SK-N-DZ (cell line): ENCODE measurements around the gene SDCCAG8.
"Not testable (repeated sequence)": the region's sequence is repeated elsewhere in the genome, so short reads cannot be mapped to it uniquely, and the experiment has no call there.

Source experiments
- DNase-seq: peaks from one replicate; pipeline ENCODE4 v3.0.0-alpha.2; 2015; ENCODE audit warnings: low spot score

The SDCCAG8 gene

GRCh38 chr1:243332440-243332839, 76.6 kb downstream of the SDCCAG8 start:
- DNase-seq, result no peak

- DNase-seq, result no peak
These were observed 79.5 kb downstream of the SDCCAG8 start for GRCh38 chr1:243335292-243335691.

DNA sequence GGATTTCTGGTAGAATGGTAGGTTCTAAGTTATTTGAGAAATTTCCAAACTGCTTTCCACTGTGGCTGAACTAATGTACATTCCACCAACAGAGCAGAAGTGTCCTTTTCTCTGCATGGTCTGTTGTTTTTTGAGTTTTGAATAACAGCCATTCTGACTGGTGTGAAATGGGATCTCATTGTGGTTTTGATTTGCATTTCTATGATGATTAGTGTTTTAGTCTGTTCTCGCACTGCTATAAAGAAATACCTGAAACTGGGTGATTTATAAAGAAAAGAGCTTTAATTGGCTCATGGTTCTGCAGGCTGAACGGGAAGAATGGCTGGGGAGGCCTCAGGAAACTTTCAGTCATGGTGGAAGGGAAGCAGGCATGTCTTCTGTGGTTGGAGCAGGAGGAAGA, 80.3 kb downstream of the SDCCAG8 start:
- no peak for DNase-seq

DNA sequence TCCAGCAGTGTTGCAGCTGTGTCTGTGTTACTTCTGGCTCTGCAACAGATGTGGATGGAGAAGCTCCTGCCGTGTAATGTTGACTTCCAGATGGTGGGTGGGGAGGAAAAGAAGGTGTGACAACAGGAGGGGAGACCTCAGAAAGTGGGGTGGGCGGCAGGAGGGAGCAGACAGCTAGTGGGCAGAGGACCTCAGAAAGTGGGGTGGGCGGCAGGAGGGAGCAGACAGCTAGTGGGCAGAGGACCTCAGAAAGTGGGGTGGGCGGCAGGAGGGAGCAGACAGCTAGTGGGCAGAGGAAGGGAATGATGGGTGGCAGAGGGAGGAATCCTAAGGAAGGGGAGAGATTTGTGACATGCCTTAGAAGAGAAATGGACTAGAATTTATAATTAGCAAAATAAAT, 83.0 kb downstream of the SDCCAG8 start:
- not testable (repeated sequence) for DNase-seq

GRCh38 chr1:243341074-243341473, 85.2 kb downstream of the SDCCAG8 start:
- DNase-seq, result no peak

GRCh38 chr1:243343970-243344937, 88.4 kb downstream of the SDCCAG8 start:
- peak; percentile 46 for DNase-seq

GRCh38 chr1:243345205-243345604, 89.4 kb downstream of the SDCCAG8 start:
- DNase-seq, result no peak

GRCh38 chr1:243346016-243346415, 90.2 kb downstream of the SDCCAG8 start:
- DNase-seq, result no peak

DNA sequence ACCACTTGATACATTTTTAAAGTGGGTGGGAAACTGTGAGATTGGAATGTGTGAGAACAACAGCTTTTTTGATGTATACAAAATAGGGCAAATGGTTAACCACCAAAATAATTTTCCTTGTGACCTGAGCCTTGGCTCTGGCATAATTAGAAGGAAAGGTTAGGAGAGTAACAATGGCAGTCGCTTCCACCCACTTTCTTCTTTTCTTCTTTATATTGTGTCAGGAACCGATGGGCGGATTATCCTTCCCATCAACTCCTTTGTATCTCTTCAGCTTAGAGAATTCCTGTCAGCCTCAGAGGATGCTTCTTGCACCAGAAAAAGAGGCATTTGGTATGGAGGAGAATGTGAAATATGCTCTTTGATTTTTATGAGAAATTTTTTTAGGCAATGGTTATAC, 90.6 kb downstream of the SDCCAG8 start:
- DNase-seq, result no peak

GRCh38 chr1:243348331-243348730, 92.5 kb downstream of the SDCCAG8 start:
- DNase-seq, result no peak

GRCh38 chr1:243349128-243349527, 93.3 kb downstream of the SDCCAG8 start:
- DNase-seq, result no peak

DNA sequence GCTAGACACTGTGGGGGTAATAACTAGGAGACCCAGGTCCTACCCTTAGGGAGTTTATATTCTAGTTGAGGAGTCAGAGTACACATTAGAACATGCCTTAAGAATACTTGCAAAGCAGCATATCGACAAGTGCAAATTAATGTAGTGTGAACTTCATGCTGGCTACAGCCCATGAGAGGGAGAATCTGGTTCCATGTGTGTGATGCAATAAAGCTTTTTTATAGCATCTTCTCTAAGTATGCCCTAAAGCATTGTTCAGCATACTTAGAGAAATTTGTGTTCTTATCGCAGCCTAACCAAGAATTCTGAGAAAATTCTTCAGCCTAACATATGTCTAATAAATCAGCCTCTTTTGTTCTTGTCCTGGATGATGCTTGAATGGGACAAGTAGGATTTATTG, 95.5 kb downstream of the SDCCAG8 start:
- DNase-seq, result no peak

- peak; percentile 50 for DNase-seq
These were observed 98.8 kb downstream of the SDCCAG8 start for GRCh38 chr1:243354511-243355153.

DNA sequence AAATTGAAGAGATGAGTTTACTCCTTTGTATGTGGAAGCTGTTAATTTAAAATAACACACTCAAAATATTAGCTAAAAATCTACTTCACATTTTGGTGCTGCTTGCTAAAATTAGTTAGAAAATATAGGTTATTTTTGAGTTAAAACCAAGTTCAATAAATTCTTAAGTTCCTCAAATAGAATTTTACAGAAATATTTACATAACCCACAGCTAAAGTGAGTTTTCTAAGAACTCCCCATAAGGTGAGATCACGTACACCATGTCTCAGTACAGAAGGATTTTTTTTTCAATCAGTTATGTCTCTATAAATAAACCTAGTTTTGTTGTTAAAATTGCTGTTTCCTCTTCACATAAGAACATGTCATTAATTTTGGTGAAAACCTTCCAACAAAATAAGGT, 108.0 kb downstream of the SDCCAG8 start:
- no peak for DNase-seq

DNA sequence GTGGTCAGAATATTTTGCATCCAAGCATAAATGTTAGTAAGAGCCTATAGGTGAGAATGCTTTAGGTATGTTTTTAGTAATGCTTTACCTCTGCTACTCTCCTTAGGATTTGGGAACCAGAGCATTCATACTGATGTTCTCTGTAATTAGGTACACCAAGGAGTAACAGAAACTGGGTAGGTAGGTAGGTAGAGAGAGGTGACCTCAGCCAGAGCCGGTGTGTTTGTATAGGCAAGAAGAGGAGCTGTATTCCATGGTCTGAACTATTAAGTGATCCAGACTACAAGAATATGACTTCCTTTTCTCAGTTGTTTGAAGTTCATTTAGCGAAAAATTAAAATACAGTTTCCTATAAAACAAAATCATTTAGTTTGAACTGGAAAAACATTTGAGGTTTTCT, 108.5 kb downstream of the SDCCAG8 start:
- no peak for DNase-seq

GRCh38 chr1:243364866-243365265, 109.0 kb downstream of the SDCCAG8 start:
- no peak for DNase-seq

GRCh38 chr1:243367314-243367713, 111.5 kb downstream of the SDCCAG8 start:
- DNase-seq, result no peak

- no peak for DNase-seq
These were observed 118.6 kb downstream of the SDCCAG8 start for GRCh38 chr1:243374412-243374811.

- DNase-seq, result no peak
These were observed 119.8 kb downstream of the SDCCAG8 start for GRCh38 chr1:243375596-243375995.

GRCh38 chr1:243378669-243379068, 122.8 kb downstream of the SDCCAG8 start:
- no peak for DNase-seq

- DNase-seq, result no peak
These were observed 123.4 kb downstream of the SDCCAG8 start for GRCh38 chr1:243379208-243379607.

GRCh38 chr1:243379706-243380105, 123.9 kb downstream of the SDCCAG8 start:
- DNase-seq, result no peak

GRCh38 chr1:243388276-243388675, 132.4 kb downstream of the SDCCAG8 start:
- no peak for DNase-seq
